WERI-Rb-1 (cell line): ENCODE measurements around the gene KDM2B.

ENCODE experiments used
- DNase-seq: peaks from one replicate; pipeline ENCODE4 v3.0.0-alpha.2; 2020
- H3K27ac ChIP-seq: fragments of 250-450 bp; sonication (Bioruptor Pico); 2 replicates; pipeline ENCODE4 v1.5.1; 2020; ENCODE audit warnings: mild to moderate bottlenecking, moderate library complexity
- H3K27me3 ChIP-seq: fragments of 250-450 bp; sonication (Bioruptor Pico); 2 replicates; pipeline ENCODE4 v1.5.1; 2021; ENCODE audit warnings: mild to moderate bottlenecking, low read depth, moderate library complexity; ENCODE audit not compliant: insufficient read depth, severe bottlenecking
- H3K36me3 ChIP-seq: fragments of 250-450 bp; sonication (Bioruptor Pico); 2 replicates; pipeline ENCODE4 v1.5.1; 2020; ENCODE audit warnings: mild to moderate bottlenecking, moderate library complexity
- H3K4me3 ChIP-seq: 2 replicates; pipeline ENCODE4 v1.5.1; 2011; ENCODE audit warnings: low read depth, mild to moderate bottlenecking, control low read depth, low read length
- H3K9me3 ChIP-seq: fragments of 250-450 bp; sonication (Bioruptor Pico); 2 replicates; pipeline ENCODE4 v1.5.1; 2021; ENCODE audit warnings: mild to moderate bottlenecking, moderate library complexity; ENCODE audit not compliant: severe bottlenecking
- CTCF ChIP-seq: IDR thresholded peaks from 2 replicates; pipeline ENCODE4 v1.5.1; 2011; ENCODE audit warnings: low read depth, mild to moderate bottlenecking, control low read depth, inconsistent platforms, low read length

Gene KDM2B

GRCh38 chr12:121428883-121429282 is 151.9 kb downstream of the KDM2B start:
- no peak overlapping the region for H3K27ac ChIP-seq
- H3K9me3 ChIP-seq: no peaks in the 10 kb centered on the region
- DNase-seq: no peak
- H3K4me3 ChIP-seq: no peak overlapping the region
- H3K27me3 ChIP-seq: no peaks in the 10 kb centered on the region
- H3K36me3 ChIP-seq: peaks cover 82% of the 10 kb centered on the region
- no peak for TF ChIP-seq CTCF

- Histone ChIP-seq H3K27ac (no peak overlapping the region), H3K9me3 (no peaks in the 10 kb centered on the region), H3K27me3 (no peaks in the 10 kb centered on the region), H3K36me3 (peaks cover 81% of the 10 kb centered on the region), H3K4me3 (no peak overlapping the region)
- TF ChIP-seq CTCF: no peak
- DNase-seq: no peak
Observed at GRCh38 chr12:121427556-121428050, 153.2 kb downstream of the KDM2B start.

GRCh38 chr12:121424624-121424975 is 156.2 kb downstream of the KDM2B start:
- no peak for DNase-seq
- no peak overlapping the region for H3K4me3 ChIP-seq
- H3K27ac ChIP-seq: no peak overlapping the region
- no peak for TF ChIP-seq CTCF
- no peaks in the 10 kb centered on the region for H3K27me3 ChIP-seq
- peaks cover 81% of the 10 kb centered on the region for H3K36me3 ChIP-seq
- no peaks in the 10 kb centered on the region for H3K9me3 ChIP-seq

GRCh38 chr12:121423682-121424623 is 156.9 kb downstream of the KDM2B start:
- Histone ChIP-seq H3K27ac (no peak overlapping the region), H3K27me3 (no peaks in the 10 kb centered on the region), H3K9me3 (no peaks in the 10 kb centered on the region), H3K4me3 (no peak overlapping the region), H3K36me3 (peaks cover 81% of the 10 kb centered on the region)
- no peak for DNase-seq
- TF ChIP-seq CTCF: no peak

GRCh38 chr12:121423253-121423652 is 157.6 kb downstream of the KDM2B start:
- Histone ChIP-seq H3K36me3 (peaks cover 81% of the 10 kb centered on the region), H3K27me3 (no peaks in the 10 kb centered on the region), H3K9me3 (no peaks in the 10 kb centered on the region), H3K4me3 (no peak overlapping the region), H3K27ac (no peak overlapping the region)
- no peak for TF ChIP-seq CTCF
- DNase-seq: no peak
